GM23338 (cell line): ENCODE results near the gene DIDO1. TPM values are rescaled to one million over a fixed set of nuclear protein-coding genes. Genes with fewer than 3 reads are reported as not detected.

Experiments used
- ATAC-seq: fragments of 200-7000 bp; cut with Tn5 transposase; 3 replicates; pipeline ENCODE4 v1.9.1; 2020
- DNase-seq: peaks from one replicate; pipeline ENCODE4 v3.0.0-alpha.2; 2015; ENCODE audit warnings: low spot score
- H2AFZ ChIP-seq: fragments of 200-600 bp; sonication (generic); 2 replicates; pipeline ENCODE4 v1.8.0; 2016; ENCODE audit warnings: antibody characterized with exemption, mild to moderate bottlenecking, moderate library complexity
- H3F3A ChIP-seq: fragments of 200-600 bp; sonication (generic); replicated peaks from 2 replicates; pipeline ENCODE4 v1.8.0; 2017; ENCODE audit warnings: antibody characterized with exemption, mixed run types, low read depth
- H3K27ac ChIP-seq: fragments of 200-600 bp; sonication (generic); 2 replicates; pipeline ENCODE4 v1.6.1; 2016; ENCODE audit warnings: low read depth
- H3K27me3 ChIP-seq: fragments of 200-600 bp; sonication (generic); 2 replicates; pipeline ENCODE4 v1.8.0; 2016; ENCODE audit warnings: mild to moderate bottlenecking, mixed run types, moderate library complexity; ENCODE audit not compliant: insufficient read depth
- H3K36me3 ChIP-seq: fragments of 200-600 bp; sonication (generic); 2 replicates; pipeline ENCODE4 v1.8.0; 2016; ENCODE audit warnings: mild to moderate bottlenecking; ENCODE audit not compliant: insufficient read depth
- H3K4me1 ChIP-seq: fragments of 200-600 bp; sonication (generic); 2 replicates; pipeline ENCODE4 v1.8.0; 2016; ENCODE audit warnings: mild to moderate bottlenecking, moderate library complexity; ENCODE audit not compliant: insufficient read depth
- H3K4me2 ChIP-seq: fragments of 200-600 bp; sonication (generic); 2 replicates; pipeline ENCODE4 v1.7.1; 2017; ENCODE audit warnings: mixed run types
- H3K4me3 ChIP-seq: fragments of 200-600 bp; sonication (generic); 2 replicates; pipeline ENCODE4 v1.6.1; 2016; ENCODE audit warnings: mixed run types
- H3K79me2 ChIP-seq: fragments of 200-600 bp; sonication (generic); replicated peaks from 2 replicates; pipeline ENCODE4 v1.8.0; 2017; ENCODE audit warnings: mild to moderate bottlenecking; ENCODE audit not compliant: insufficient read depth
- H3K9me2 ChIP-seq: fragments of 200-600 bp; sonication (generic); 2 replicates; pipeline ENCODE4 v1.8.0; 2017; ENCODE audit not compliant: insufficient read depth
- H4K20me1 ChIP-seq: fragments of 200-600 bp; sonication (generic); replicated peaks from 2 replicates; pipeline ENCODE4 v1.8.0; 2017; ENCODE audit warnings: mild to moderate bottlenecking; ENCODE audit not compliant: insufficient read depth
- H3K27ac Mint-ChIP-seq: 2 replicates; pipeline ENCODE4 v1.8.0; 2020; ENCODE audit warnings: inconsistent platforms, mild to moderate bottlenecking, moderate library complexity, mixed read lengths
- H3K27me3 Mint-ChIP-seq: 3 replicates; pipeline ENCODE4 v1.8.0; 2022; ENCODE audit warnings: low read depth, mild to moderate bottlenecking, moderate library complexity, mixed read lengths, inconsistent platforms; ENCODE audit not compliant: insufficient read depth, poor library complexity
- H3K36me3 Mint-ChIP-seq: 3 replicates; pipeline ENCODE4 v1.8.0; 2021; ENCODE audit warnings: low read depth, mild to moderate bottlenecking, inconsistent platforms, moderate library complexity, mixed read lengths
- H3K4me1 Mint-ChIP-seq: 3 replicates; pipeline ENCODE4 v1.8.0; 2020; ENCODE audit warnings: mild to moderate bottlenecking, inconsistent platforms, mixed read lengths
- H3K4me3 Mint-ChIP-seq: 3 replicates; pipeline ENCODE4 v1.8.0; 2021; ENCODE audit warnings: moderate library complexity, mild to moderate bottlenecking, inconsistent platforms, mixed read lengths
- H3K9me3 Mint-ChIP-seq: 3 replicates; pipeline ENCODE4 v1.8.0; 2020; ENCODE audit warnings: moderate library complexity, mild to moderate bottlenecking, inconsistent platforms, mixed read lengths
- CREB1 ChIP-seq: fragments of 250-450 bp; sonication (Bioruptor Pico); IDR thresholded peaks from 2 replicates; pipeline ENCODE4 v1.5.0; 2020; ENCODE audit warnings: low read depth, mild to moderate bottlenecking, moderate library complexity
- EZH2 ChIP-seq: fragments of 200-600 bp; sonication (generic); IDR thresholded peaks from one replicate; pipeline ENCODE4 v1.8.0; 2017; ENCODE audit warnings: antibody characterized with exemption, mild to moderate bottlenecking, low read depth; ENCODE audit not compliant: unreplicated experiment
- JUNB ChIP-seq: IDR thresholded peaks from one replicate; pipeline ENCODE4 v1.6.1; 2016; ENCODE audit warnings: antibody characterized with exemption; ENCODE audit not compliant: unreplicated experiment
- NANOG ChIP-seq: IDR thresholded peaks from 2 replicates; pipeline ENCODE4 v1.6.1; 2016; ENCODE audit warnings: antibody characterized with exemption, borderline replicate concordance
- POLR2AphosphoS5 ChIP-seq: IDR thresholded peaks from 2 replicates; pipeline ENCODE4 v1.6.1; 2016; ENCODE audit warnings: antibody characterized with exemption, low read depth
- ZNF114 ChIP-seq: fragments of 250-450 bp; sonication (Bioruptor Pico); IDR thresholded peaks from 2 replicates; pipeline ENCODE4 v1.5.0; 2020; ENCODE audit warnings: mild to moderate bottlenecking, moderate library complexity
- ZNF331 ChIP-seq: fragments of 250-450 bp; sonication (Bioruptor Pico); IDR thresholded peaks from 2 replicates; pipeline ENCODE4 v1.5.0; 2020; ENCODE audit warnings: low read depth, mild to moderate bottlenecking, moderate library complexity
- polyA plus RNA-seq: library from polyadenylated mRNA; unstranded; fragments of >200 nt; fragmentation: Nextera tagmentation; extraction: Ambion mirVana; gene quantifications from 2 replicates; pipeline ENCODE4 v1.2.1, GENCODE V29; 2016
- total RNA-seq: library from RNA; depleted of rRNA; stranded (reverse); fragments of >200 nt; shearing (Covaris generic); gene quantifications from 2 replicates; pipeline ENCODE4 v1.2.3, GENCODE V29; 2014
- TF ChIP-seq, protein P1 (sequence below): IDR thresholded peaks from 2 replicates; pipeline ENCODE4 v1.6.1; 2016; ENCODE audit warnings: antibody characterized with exemption
- TF ChIP-seq, protein P2 (sequence below), 2 experiments: fragments of 200-600 bp in 1 of 2; sonication (generic) in 1 of 2; conservative IDR thresholded peaks; 2 replicates each; pipeline versions ENCODE4 v1.5.1 to v1.6.1; 2016 to 2017; ENCODE audit warnings: antibody characterized with exemption in 2 of 2, low read depth in 2 of 2, mild to moderate bottlenecking in 2 of 2, moderate library complexity in 1 of 2
- TF ChIP-seq, protein P3 (sequence below): IDR thresholded peaks from one replicate; pipeline ENCODE4 v1.6.1; 2018; ENCODE audit warnings: antibody characterized with exemption; ENCODE audit not compliant: unreplicated experiment

The DIDO1 gene
- total and polyA plus RNA-seq, 2 experiments from 2014 or later, result 72.4 to 162 TPM

DNA sequence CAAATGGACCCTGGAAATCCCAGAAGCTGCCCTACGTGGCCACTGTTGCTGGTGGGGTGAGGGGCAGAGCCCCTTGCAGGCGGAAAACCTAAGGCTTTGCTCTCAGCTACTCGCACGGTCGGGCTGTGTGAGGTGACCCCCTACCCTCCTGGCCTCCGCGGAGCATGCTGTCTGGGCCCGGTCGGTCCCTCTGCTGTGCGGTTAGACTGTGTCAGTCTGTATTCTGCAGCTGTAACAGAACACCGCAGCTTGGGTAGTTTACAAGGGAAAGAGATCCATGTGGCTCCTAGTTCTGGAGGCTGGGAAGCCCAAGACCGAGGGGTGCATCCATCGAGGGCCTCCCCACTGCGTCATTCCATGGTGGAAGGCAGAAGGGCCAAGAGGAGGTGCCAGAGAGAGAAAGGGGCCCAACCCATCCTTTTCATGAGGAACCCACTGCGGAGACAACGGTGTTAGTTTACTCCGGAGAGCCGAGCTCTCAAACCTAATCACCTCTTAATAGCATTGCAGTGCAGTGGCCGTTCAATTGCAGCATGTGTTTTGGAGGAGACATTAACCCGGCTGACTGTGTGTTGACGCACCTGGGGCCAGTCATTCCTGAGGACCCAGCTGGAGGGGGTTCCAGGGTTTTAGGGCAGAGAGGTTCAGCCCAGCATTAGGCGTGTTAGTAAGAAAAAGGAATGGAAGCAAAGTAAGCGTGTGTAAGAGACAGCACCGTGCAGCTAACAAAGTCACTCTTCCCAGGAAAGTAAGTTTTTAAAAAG lies 91.2 kb downstream of the DIDO1 start:
- H3K4me2 ChIP-seq, result no peak overlapping the region
- peaks cover 16% of the 10 kb centered on the region for H3K27me3 Mint-ChIP-seq
- no peak for ATAC-seq

More for the DNA sequence above, 91.2 kb downstream of the DIDO1 start:
- Histone ChIP-seq H3K9me2 (no peaks in the 10 kb centered on the region), H3K27ac (0 out of 2 replicates have a peak overlapping the region, but pooled peaks have one; percentile 50), H3F3A (0 out of 2 replicates have a peak, but pooled peaks cover 2% of the 10 kb centered on the region), H4K20me1 (no peaks in the 10 kb centered on the region), H3K4me1 (no peaks in the 10 kb centered on the region), H3K4me3 (no peak overlapping the region), H3K79me2 (no peaks in the 10 kb centered on the region), H3K36me3 (0 out of 2 replicates have a peak, but pooled peaks cover 7% of the 10 kb centered on the region), H2AFZ (no peak overlapping the region), H3K27me3 (no peaks in the 10 kb centered on the region)
- TF ChIP-seq EZH2 (no peak), CREB1 (CRISPR knock-in tag) (no peak), POLR2AphosphoS5 (no peak), JUNB (no peak), ZNF114 (CRISPR knock-in tag) (no peak), NANOG (no peak), ZNF331 (no peak)
- TF ChIP-seq, protein P1, sequence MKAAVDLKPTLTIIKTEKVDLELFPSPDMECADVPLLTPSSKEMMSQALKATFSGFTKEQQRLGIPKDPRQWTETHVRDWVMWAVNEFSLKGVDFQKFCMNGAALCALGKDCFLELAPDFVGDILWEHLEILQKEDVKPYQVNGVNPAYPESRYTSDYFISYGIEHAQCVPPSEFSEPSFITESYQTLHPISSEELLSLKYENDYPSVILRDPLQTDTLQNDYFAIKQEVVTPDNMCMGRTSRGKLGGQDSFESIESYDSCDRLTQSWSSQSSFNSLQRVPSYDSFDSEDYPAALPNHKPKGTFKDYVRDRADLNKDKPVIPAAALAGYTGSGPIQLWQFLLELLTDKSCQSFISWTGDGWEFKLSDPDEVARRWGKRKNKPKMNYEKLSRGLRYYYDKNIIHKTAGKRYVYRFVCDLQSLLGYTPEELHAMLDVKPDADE, result no peak
- TF ChIP-seq, protein P2, sequence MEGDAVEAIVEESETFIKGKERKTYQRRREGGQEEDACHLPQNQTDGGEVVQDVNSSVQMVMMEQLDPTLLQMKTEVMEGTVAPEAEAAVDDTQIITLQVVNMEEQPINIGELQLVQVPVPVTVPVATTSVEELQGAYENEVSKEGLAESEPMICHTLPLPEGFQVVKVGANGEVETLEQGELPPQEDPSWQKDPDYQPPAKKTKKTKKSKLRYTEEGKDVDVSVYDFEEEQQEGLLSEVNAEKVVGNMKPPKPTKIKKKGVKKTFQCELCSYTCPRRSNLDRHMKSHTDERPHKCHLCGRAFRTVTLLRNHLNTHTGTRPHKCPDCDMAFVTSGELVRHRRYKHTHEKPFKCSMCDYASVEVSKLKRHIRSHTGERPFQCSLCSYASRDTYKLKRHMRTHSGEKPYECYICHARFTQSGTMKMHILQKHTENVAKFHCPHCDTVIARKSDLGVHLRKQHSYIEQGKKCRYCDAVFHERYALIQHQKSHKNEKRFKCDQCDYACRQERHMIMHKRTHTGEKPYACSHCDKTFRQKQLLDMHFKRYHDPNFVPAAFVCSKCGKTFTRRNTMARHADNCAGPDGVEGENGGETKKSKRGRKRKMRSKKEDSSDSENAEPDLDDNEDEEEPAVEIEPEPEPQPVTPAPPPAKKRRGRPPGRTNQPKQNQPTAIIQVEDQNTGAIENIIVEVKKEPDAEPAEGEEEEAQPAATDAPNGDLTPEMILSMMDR (conservative IDR thresholded peaks at IDR 0.05; ENCODE audit: low read depth in 2 of 2), result no peak
- TF ChIP-seq, protein P3, sequence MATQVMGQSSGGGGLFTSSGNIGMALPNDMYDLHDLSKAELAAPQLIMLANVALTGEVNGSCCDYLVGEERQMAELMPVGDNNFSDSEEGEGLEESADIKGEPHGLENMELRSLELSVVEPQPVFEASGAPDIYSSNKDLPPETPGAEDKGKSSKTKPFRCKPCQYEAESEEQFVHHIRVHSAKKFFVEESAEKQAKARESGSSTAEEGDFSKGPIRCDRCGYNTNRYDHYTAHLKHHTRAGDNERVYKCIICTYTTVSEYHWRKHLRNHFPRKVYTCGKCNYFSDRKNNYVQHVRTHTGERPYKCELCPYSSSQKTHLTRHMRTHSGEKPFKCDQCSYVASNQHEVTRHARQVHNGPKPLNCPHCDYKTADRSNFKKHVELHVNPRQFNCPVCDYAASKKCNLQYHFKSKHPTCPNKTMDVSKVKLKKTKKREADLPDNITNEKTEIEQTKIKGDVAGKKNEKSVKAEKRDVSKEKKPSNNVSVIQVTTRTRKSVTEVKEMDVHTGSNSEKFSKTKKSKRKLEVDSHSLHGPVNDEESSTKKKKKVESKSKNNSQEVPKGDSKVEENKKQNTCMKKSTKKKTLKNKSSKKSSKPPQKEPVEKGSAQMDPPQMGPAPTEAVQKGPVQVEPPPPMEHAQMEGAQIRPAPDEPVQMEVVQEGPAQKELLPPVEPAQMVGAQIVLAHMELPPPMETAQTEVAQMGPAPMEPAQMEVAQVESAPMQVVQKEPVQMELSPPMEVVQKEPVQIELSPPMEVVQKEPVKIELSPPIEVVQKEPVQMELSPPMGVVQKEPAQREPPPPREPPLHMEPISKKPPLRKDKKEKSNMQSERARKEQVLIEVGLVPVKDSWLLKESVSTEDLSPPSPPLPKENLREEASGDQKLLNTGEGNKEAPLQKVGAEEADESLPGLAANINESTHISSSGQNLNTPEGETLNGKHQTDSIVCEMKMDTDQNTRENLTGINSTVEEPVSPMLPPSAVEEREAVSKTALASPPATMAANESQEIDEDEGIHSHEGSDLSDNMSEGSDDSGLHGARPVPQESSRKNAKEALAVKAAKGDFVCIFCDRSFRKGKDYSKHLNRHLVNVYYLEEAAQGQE, result no peak
- Mint-ChIP-seq H3K4me1 (peaks cover 32% of the 10 kb centered on the region), H3K4me3 (no peak overlapping the region; the same call in 2 of the 3 replicates), H3K9me3 (no peaks in the 10 kb centered on the region; the same call in 2 of the 3 replicates), H3K27ac (0 out of 2 replicates have a peak overlapping the region, but pooled peaks have one; percentile 27), H3K36me3 (peaks cover 31% of the 10 kb centered on the region)
- no peak for DNase-seq
